Activated CD8-positive, alpha-beta memory T cell treated with anti-CD3 and anti-CD28 coated beads for 36 hours (primary cell): ENCODE measurements around the gene GVQW3. TPM values are rescaled to one million over a fixed set of nuclear protein-coding genes. Genes with fewer than 3 reads are reported as not detected.

Experiments
- CTCF ChIA-PET: fragments of 350-600 bp; sonication (Branson Sonifier 250); formaldehyde crosslinking; loops from one replicate; lab custom pipeline; 2021; ENCODE audit warnings: antibody characterized with exemption; lab: Charles Lee
- POLR2A ChIA-PET: fragments of 350-600 bp; sonication (Branson Sonifier 250); formaldehyde crosslinking; loops from one replicate; lab custom pipeline; 2021; ENCODE audit warnings: antibody characterized with exemption; lab: Charles Lee
- total RNA-seq, 2 experiments: library from RNA; stranded (reverse); gene quantifications; one replicate each; pipeline ENCODE4 v1.2.3, GENCODE V29; 2021

GVQW3 gene
- total RNA-seq, 2 experiments from 2014 or later, result 2.2 to 2.9 TPM

GRCh38 chr11:76424891-76425290, 43.8 kb downstream of the GVQW3 start:
- POLR2A ChIA-PET, result no interaction called here
- CTCF ChIA-PET, result no interaction called here

- ChIA-PET POLR2A (no interaction called here), CTCF (no interaction called here)
These were observed 45.5 kb downstream of the GVQW3 start for GRCh38 chr11:76426660-76427059.

- CTCF ChIA-PET, result no interaction called here
- POLR2A ChIA-PET, result no interaction called here
These were observed 54.9 kb downstream of the GVQW3 start for GRCh38 chr11:76436020-76436419.

- POLR2A ChIA-PET, result no interaction called here
- CTCF ChIA-PET, result no interaction called here
These were observed 62.3 kb downstream of the GVQW3 start for GRCh38 chr11:76443268-76443980.

GRCh38 chr11:76444065-76444383, 62.9 kb downstream of the GVQW3 start:
- CTCF ChIA-PET, result no interaction called here
- POLR2A ChIA-PET, result no interaction called here

- ChIA-PET POLR2A (interaction anchor here (1.9 kb wide), 1 partner anchor 63 kb away, joined by 6 read pairs; the partner anchor contains the start of gene GVQW3), CTCF (no interaction called here)
These were observed 63.4 kb downstream of the GVQW3 start, which contains the start of gene EMSY for GRCh38 chr11:76444384-76445120. Gene EMSY (plus strand): TSS chr11:76445018. CDS start chr11:76446939, 1,921 bp downstream.

GRCh38 chr11:76445121-76446084, 64.3 kb downstream of the GVQW3 start:
- ChIA-PET POLR2A (interaction anchor here (0.6 to 1.9 kb wide), 2 partner anchors 64 to 212 kb away, joined by 3 to 6 read pairs; partner anchors contain the start of gene GVQW3), CTCF (interaction anchor here (1.8 kb wide), 1 partner anchor 65 kb away, joined by 4 read pairs; no protein-coding TSS in a partner anchor)

GRCh38 chr11:76448506-76448905, 67.4 kb downstream of the GVQW3 start:
- ChIA-PET POLR2A (no interaction called here), CTCF (no interaction called here)

GRCh38 chr11:76453248-76453647, 72.1 kb downstream of the GVQW3 start:
- ChIA-PET CTCF (no interaction called here), POLR2A (no interaction called here)

GRCh38 chr11:76455331-76455730, 74.2 kb downstream of the GVQW3 start:
- CTCF ChIA-PET, result no interaction called here
- POLR2A ChIA-PET, result no interaction called here

GRCh38 chr11:76455931-76456330, 74.8 kb downstream of the GVQW3 start:
- ChIA-PET CTCF (no interaction called here), POLR2A (no interaction called here)

- ChIA-PET POLR2A (no interaction called here), CTCF (no interaction called here)
These were observed 75.4 kb downstream of the GVQW3 start for GRCh38 chr11:76456571-76456970.

Other genes starting within 250 kb of the GVQW3 start
- gene WNT11, start 174.8 kb upstream of the GVQW3 start, total RNA-seq, result under 1 TPM in 1 of 2 experiments, not detected in 1; 0.38 TPM
- gene THAP12, start 191 bp upstream of the GVQW3 start, total RNA-seq, result 10 to 100 TPM; 64.0 to 65.6 TPM
- 10 to 100 TPM; 22.0 to 26.8 TPM for gene EMSY, start 63.7 kb downstream of the GVQW3 start, total RNA-seq